HCT116 (cell line): Measurements from ENCODE around the gene TCF7. TPM values are rescaled to one million over a fixed set of nuclear protein-coding genes. Genes with fewer than 3 reads are reported as not detected.

Source experiments
- ATAC-seq: fragments of 200-7000 bp; cut with Tn5 transposase; 2 replicates; pipeline ENCODE4 v1.9.1; 2020; ENCODE audit warnings: mild to moderate bottlenecking, moderate library complexity
- BruUV-seq: library from RNA; stranded (reverse); fragments of 400-500 nt; replicated peaks from 2 replicates; lab custom pipeline; 2021; lab: Mats Ljungman, UMichigan
- CTCF ChIA-PET: fragments of 300-600 bp; sonication (Branson Sonifier 250); formaldehyde crosslinking; loops from one replicate; lab custom pipeline; 2021; ENCODE audit warnings: antibody characterized with exemption; lab: Charles Lee
- POLR2A ChIA-PET: fragments of 300-600, 350-600 bp; sonication (Branson Sonifier 250); formaldehyde crosslinking; loops from one replicate; lab custom pipeline; 2021; ENCODE audit warnings: antibody characterized with exemption; lab: Charles Lee
- RAD21 ChIA-PET, 2 experiments: fragments of 300-600 bp; sonication (Branson Sonifier 250); formaldehyde crosslinking; loops; one replicate each; lab custom pipeline; 2023; ENCODE audit warnings: low total read pairs in 2 of 2; ENCODE audit not compliant: uncharacterized antibody in 2 of 2, unreplicated experiment in 2 of 2, low non-redundant PET in 1 of 2; lab: Charles Lee
- DNase-seq: peaks from one replicate; pipeline ENCODE4 v3.0.0-alpha.2; 2010; ENCODE audit warnings: low read depth, low spot score
- H2AFZ ChIP-seq: fragments of 200-600 bp; shearing (Covaris generic), sonication (generic); 2 replicates; pipeline ENCODE4 v1.6.1; 2017; ENCODE audit warnings: low read depth, mixed run types, mixed read lengths, antibody characterized with exemption, low read length; ENCODE audit not compliant: poor library complexity, severe bottlenecking
- H3K27ac ChIP-seq: 2 replicates; pipeline ENCODE4 v1.5.1; 2012; ENCODE audit warnings: low read depth, low read length
- H3K27me3 ChIP-seq: fragments of 200-600 bp; sonication (generic); 2 replicates; pipeline ENCODE4 v1.6.1; 2016; ENCODE audit warnings: mixed run types, low read length, mixed read lengths; ENCODE audit not compliant: insufficient read depth
- H3K36me3 ChIP-seq, 2 experiments: fragments of 200-500 bp in 1 of 2; fragments of 200-600 bp in 1 of 2; sonication (Bioruptor generic) in 1 of 2; sonication (generic) in 1 of 2; 2 replicates each; pipeline versions ENCODE4 v1.5.1 to v1.6.1; 2014 to 2016; ENCODE audit warnings: low read length in 2 of 2, inconsistent platforms in 1 of 2, mixed read lengths in 1 of 2, mixed run types in 1 of 2; ENCODE audit not compliant: insufficient read depth in 2 of 2, control insufficient read depth in 1 of 2
- H3K4me1 ChIP-seq, 2 experiments: fragments of 200-600 bp in 1 of 2; sonication (generic) in 1 of 2; 2 replicates each; pipeline versions ENCODE4 v1.5.1 to v1.6.1; 2012 to 2017; ENCODE audit warnings: low read length in 2 of 2, inconsistent platforms in 1 of 2, mild to moderate bottlenecking in 1 of 2, mixed read lengths in 1 of 2, mixed run types in 1 of 2, moderate library complexity in 1 of 2; ENCODE audit not compliant: insufficient read depth in 2 of 2, control insufficient read depth in 1 of 2
- H3K4me2 ChIP-seq: fragments of 200-600 bp; sonication (generic); 2 replicates; pipeline ENCODE4 v1.6.1; 2017; ENCODE audit warnings: mixed run types, low read length, mixed read lengths
- H3K4me3 ChIP-seq, 2 experiments: fragments of 200-600 bp in 1 of 2; sonication (generic) in 1 of 2; replicated peaks in 1 of 2; 2 replicates each; pipeline ENCODE4 v1.5.1; 2011 to 2016; ENCODE audit warnings: low read length in 2 of 2, control low read depth in 1 of 2, low read depth in 1 of 2, mild to moderate bottlenecking in 1 of 2, mixed read lengths in 1 of 2, mixed run types in 1 of 2
- H3K79me2 ChIP-seq: fragments of 200-600 bp; sonication (generic); 2 replicates; pipeline ENCODE4 v1.6.1; 2017; ENCODE audit warnings: mild to moderate bottlenecking, mixed run types, low read length, moderate library complexity, mixed read lengths; ENCODE audit not compliant: insufficient read depth
- H3K9ac ChIP-seq: fragments of 200-600 bp; sonication (generic); 2 replicates; pipeline ENCODE4 v1.6.1; 2016; ENCODE audit warnings: low read length, mixed read lengths
- H3K9me2 ChIP-seq: fragments of 200-600 bp; sonication (generic), shearing (Covaris generic); 2 replicates; pipeline ENCODE4 v1.6.1; 2017; ENCODE audit warnings: mixed run types, mild to moderate bottlenecking, moderate library complexity; ENCODE audit not compliant: insufficient read depth
- H3K9me3 ChIP-seq, 2 experiments: fragments of 200-500 bp in 1 of 2; fragments of 200-600 bp in 1 of 2; sonication (Bioruptor generic) in 1 of 2; sonication (generic) in 1 of 2; 2 replicates each; pipeline ENCODE4 v1.6.1; 2014 to 2017; ENCODE audit warnings: low read length in 2 of 2, mixed read lengths in 2 of 2, inconsistent platforms in 1 of 2, low read depth in 1 of 2, mild to moderate bottlenecking in 1 of 2, mixed run types in 1 of 2, moderate library complexity in 1 of 2; ENCODE audit not compliant: control insufficient read depth in 1 of 2, insufficient read depth in 1 of 2
- H4K20me1 ChIP-seq: fragments of 200-600 bp; sonication (generic), shearing (Covaris generic); 2 replicates; pipeline ENCODE4 v1.6.1; 2017; ENCODE audit warnings: mixed run types, mild to moderate bottlenecking, moderate library complexity; ENCODE audit not compliant: insufficient read depth
- CEBPB ChIP-seq: IDR thresholded peaks from 2 replicates; pipeline ENCODE4 v1.6.1; 2012; ENCODE audit warnings: low read depth
- ELF1 ChIP-seq: IDR thresholded peaks from 2 replicates; pipeline ENCODE4 v1.6.1; 2012; ENCODE audit warnings: low read depth, borderline replicate concordance
- POLR2A ChIP-seq: IDR thresholded peaks from 2 replicates; pipeline ENCODE4 v1.7.0; 2011; ENCODE audit warnings: borderline replicate concordance; ENCODE audit not compliant: insufficient read depth, insufficient read length; ENCODE audit errors: extremely low read depth
- RAD21 ChIP-seq: IDR thresholded peaks from 2 replicates; pipeline ENCODE4 v1.6.1; 2012; ENCODE audit warnings: low read depth, mild to moderate bottlenecking
- SIN3A ChIP-seq: IDR thresholded peaks from 2 replicates; pipeline ENCODE4 v1.6.1; 2012; ENCODE audit warnings: low read depth
- SP1 ChIP-seq: IDR thresholded peaks from 2 replicates; pipeline ENCODE4 v1.6.1; 2012; ENCODE audit warnings: low read depth
- TCF7L2 ChIP-seq: IDR thresholded peaks from 2 replicates; pipeline ENCODE4 v1.7.0; 2011; ENCODE audit warnings: borderline replicate concordance, inconsistent platforms; ENCODE audit not compliant: insufficient read depth, insufficient read length; ENCODE audit errors: extremely low read depth
- ZNF274 ChIP-seq: fragments of 200-500 bp; sonication (Bioruptor generic); IDR thresholded peaks from 2 replicates; pipeline ENCODE4 v1.6.1; 2014; ENCODE audit warnings: mild to moderate bottlenecking, low read depth, low read length, inconsistent platforms
- intact Hi-C: fragments of 100-400 bp; cut with micrococcal nuclease; formaldehyde crosslinking; loops from 2 replicates; pipeline ENCODE4 v1.10.0; 2022
- total RNA-seq: library from RNA; stranded (reverse); gene quantifications from one replicate; pipeline ENCODE4 v1.2.1, GENCODE V29; 2021; ENCODE audit not compliant: unreplicated experiment
- TF ChIP-seq, protein P1 (sequence below): IDR thresholded peaks from 2 replicates; pipeline ENCODE4 v1.6.1; 2012

TCF7 gene
- total RNA-seq, 1 experiment from 2014 or later, result 17.8 TPM

DNA sequence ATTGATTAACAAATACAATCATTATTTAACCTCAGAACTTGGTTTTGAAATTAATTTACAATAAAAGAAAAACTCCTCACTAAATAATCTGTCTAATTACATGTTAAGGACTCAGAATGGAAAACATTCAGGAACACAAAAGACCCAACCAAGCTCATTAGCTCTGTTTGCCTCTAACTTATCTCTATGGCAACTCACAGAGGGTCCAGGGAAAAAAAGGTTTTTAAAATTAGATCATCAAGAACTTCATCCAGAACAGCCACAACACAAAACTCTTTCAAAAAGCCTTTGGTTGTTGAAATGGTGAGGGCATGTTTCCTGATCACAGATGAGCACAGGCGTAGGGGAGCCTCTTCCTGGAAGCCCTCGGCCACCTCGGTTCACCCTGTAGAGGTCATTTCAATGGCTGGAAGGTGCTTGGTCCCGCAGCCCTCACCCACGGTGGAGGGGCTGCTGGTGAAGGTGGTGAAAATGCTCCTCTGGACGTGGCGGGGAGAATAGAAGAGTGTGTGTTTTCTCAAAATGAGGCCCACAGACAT is 17.2 kb upstream of the TCF7 start:
- no peak for ATAC-seq
- BruUV-seq, result no TSS peak
- Histone ChIP-seq H4K20me1 (no peaks in the 10 kb centered on the region), H3K9ac (no peak overlapping the region), H3K36me3 (no peaks in the 10 kb centered on the region), H3K9me3 (no peaks in the 10 kb centered on the region), H3K4me2 (no peak overlapping the region), H3K27me3 (no peaks in the 10 kb centered on the region), H2AFZ (no peak overlapping the region), H3K27ac (no peak overlapping the region), H3K9me2 (no peaks in the 10 kb centered on the region), H3K79me2 (no peaks in the 10 kb centered on the region), H3K4me3 (no peak overlapping the region), H3K4me1 (peaks cover 0 to 15% of the 10 kb centered on the region in 2 experiments; a peak in 1 of 4 replicates)
- TF ChIP-seq ELF1 (no peak), SIN3A (no peak), ZNF274 (no peak), SP1 (no peak), POLR2A (no peak), CEBPB (no peak)
- TF ChIP-seq, protein P1, sequence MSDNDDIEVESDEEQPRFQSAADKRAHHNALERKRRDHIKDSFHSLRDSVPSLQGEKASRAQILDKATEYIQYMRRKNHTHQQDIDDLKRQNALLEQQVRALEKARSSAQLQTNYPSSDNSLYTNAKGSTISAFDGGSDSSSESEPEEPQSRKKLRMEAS, result no peak
- RAD21 ChIA-PET, result no interaction called here
- POLR2A ChIA-PET, result no interaction called here
- CTCF ChIA-PET, result interaction anchor here (0.7 kb wide), 1 partner anchor 58 kb away, joined by 3 read pairs; no protein-coding TSS in a partner anchor
- no peak for DNase-seq
- intact Hi-C loops, result no loop called here

DNA sequence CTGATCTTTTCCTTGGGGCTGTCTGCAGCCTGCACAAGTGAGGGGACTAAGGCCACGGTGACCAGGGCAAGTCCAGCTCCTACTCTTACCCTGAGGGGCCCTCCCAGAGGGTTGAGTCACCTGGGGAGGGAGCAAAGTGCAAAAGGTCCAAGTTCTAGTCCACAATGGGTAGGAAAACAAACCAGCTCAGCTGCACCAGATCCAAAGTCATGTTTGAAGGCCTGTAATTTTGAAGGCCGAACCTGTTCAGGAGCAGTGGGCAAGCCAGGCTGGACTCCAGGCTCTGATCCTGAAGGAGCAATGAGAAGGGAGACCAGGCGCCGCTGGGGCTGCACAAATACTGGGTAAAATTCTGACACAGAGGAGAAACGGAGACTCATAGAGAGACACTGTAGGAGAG is 15.8 kb upstream of the TCF7 start:
- BruUV-seq, result no TSS peak
- Histone ChIP-seq H4K20me1 (no peaks in the 10 kb centered on the region), H3K27me3 (no peaks in the 10 kb centered on the region), H3K4me3 (no peak overlapping the region), H3K4me1 (peaks cover 0 to 13% of the 10 kb centered on the region in 2 experiments; a peak in 1 of 4 replicates), H3K9me3 (no peaks in the 10 kb centered on the region), H3K36me3 (no peaks in the 10 kb centered on the region), H3K27ac (no peak overlapping the region), H3K9me2 (no peaks in the 10 kb centered on the region), H2AFZ (no peak overlapping the region), H3K9ac (no peak overlapping the region), H3K79me2 (no peaks in the 10 kb centered on the region), H3K4me2 (no peak overlapping the region)
- intact Hi-C loops, result no loop called here
- ChIA-PET POLR2A (no interaction called here), RAD21 (no interaction called here), CTCF (no interaction called here)
- ATAC-seq, result no peak
- TF ChIP-seq ELF1 (no peak), POLR2A (no peak), TCF7L2 (no peak), RAD21 (no peak)
- no peak for DNase-seq
